GM11168 (cell line): Measurements from ENCODE around the gene FAM53C.

Experiments
- in situ Hi-C: fragments of 300-500 bp; cut with MboI; formaldehyde crosslinking; loops from one replicate; pipeline ENCODE4 v1.12.0; 2022; ENCODE audit warnings: low sequenced_read_pairs; ENCODE audit not compliant: unreplicated experiment

FAM53C gene

GRCh38 chr5:138350563-138350890 lies 12.5 kb downstream of the FAM53C start:
- in situ Hi-C loops, result no loop called here

- in situ Hi-C loops, result no loop called here
Measured at GRCh38 chr5:138351056-138351455, 13.0 kb downstream of the FAM53C start.

- in situ Hi-C loops, result no loop called here
Measured at GRCh38 chr5:138351517-138351916, 13.5 kb downstream of the FAM53C start.

GRCh38 chr5:138352071-138352721 lies 14.1 kb downstream of the FAM53C start, which contains the start of gene KDM3B:
KDM3B (plus strand) TSS chr5:138352685; CDS start chr5:138352796, 111 bp downstream.
- in situ Hi-C loops, result no loop called here

- in situ Hi-C loops, result no loop called here
Measured at GRCh38 chr5:138352722-138353559, 14.9 kb downstream of the FAM53C start.

- in situ Hi-C loops, result no loop called here
Measured at GRCh38 chr5:138353560-138354080, 15.6 kb downstream of the FAM53C start.

GRCh38 chr5:138354387-138354786 lies 16.3 kb downstream of the FAM53C start:
- in situ Hi-C loops, result no loop called here

- in situ Hi-C loops, result no loop called here
Measured at GRCh38 chr5:138354926-138355378, 16.9 kb downstream of the FAM53C start.

GRCh38 chr5:138359621-138360020 lies 21.6 kb downstream of the FAM53C start:
- in situ Hi-C loops, result loop anchor here (10.0 kb wide), 1 partner anchor 515 kb away; no protein-coding TSS in a partner anchor

- in situ Hi-C loops, result loop anchor here (10.0 kb wide), 1 partner anchor 516 kb away; no protein-coding TSS in a partner anchor
Measured at GRCh38 chr5:138360941-138361452, 22.9 kb downstream of the FAM53C start.

GRCh38 chr5:138364576-138364975 lies 26.5 kb downstream of the FAM53C start:
- in situ Hi-C loops, result loop anchor here (10.0 kb wide), 1 partner anchor 520 kb away; no protein-coding TSS in a partner anchor

- in situ Hi-C loops, result loop anchor here (10.0 kb wide), 1 partner anchor 522 kb away; no protein-coding TSS in a partner anchor
Measured at GRCh38 chr5:138366632-138367382, 28.7 kb downstream of the FAM53C start.

GRCh38 chr5:138369261-138369660 lies 31.2 kb downstream of the FAM53C start:
- in situ Hi-C loops, result loop anchor here (10.0 kb wide), 1 partner anchor 524 kb away; no protein-coding TSS in a partner anchor

GRCh38 chr5:138369706-138370105 lies 31.6 kb downstream of the FAM53C start:
- in situ Hi-C loops, result loop anchor here (10.0 kb wide), 1 partner anchor 525 kb away; no protein-coding TSS in a partner anchor

GRCh38 chr5:138370537-138370936 lies 32.5 kb downstream of the FAM53C start:
- in situ Hi-C loops, result no loop called here

- in situ Hi-C loops, result no loop called here
Measured at GRCh38 chr5:138371454-138371853, 33.4 kb downstream of the FAM53C start.

- in situ Hi-C loops, result no loop called here
Measured at GRCh38 chr5:138372225-138372624, 34.2 kb downstream of the FAM53C start.

- in situ Hi-C loops, result no loop called here
Measured at GRCh38 chr5:138372653-138373052, 34.6 kb downstream of the FAM53C start.

- in situ Hi-C loops, result no loop called here
Measured at GRCh38 chr5:138382347-138382746, 44.3 kb downstream of the FAM53C start.

GRCh38 chr5:138385660-138386059 lies 47.6 kb downstream of the FAM53C start:
- in situ Hi-C loops, result no loop called here
